Astrocyte (in vitro differentiated cells and primary cell): ENCODE measurements around the gene ASCL2. TPM values are rescaled to one million over a fixed set of nuclear protein-coding genes. Genes with fewer than 3 reads are reported as not detected.

Experiments
- DNase-seq: peaks from one replicate; pipeline ENCODE4 v3.0.0-alpha.2; 2010; ENCODE audit warnings: low read depth
- FAIRE-seq: peaks from 2 replicates; lab custom pipeline; 2011; peaks lifted over from hg19 to GRCh38; lab: Jason Lieb, UNC
- H2AFZ ChIP-seq: 2 replicates; pipeline ENCODE4 v1.6.0; 2012; ENCODE audit warnings: low read depth, low read length, inconsistent platforms
- H3K27ac ChIP-seq: 2 replicates; pipeline ENCODE4 v1.5.1; 2011; ENCODE audit warnings: low read depth, low read length, inconsistent platforms
- H3K27me3 ChIP-seq: 2 replicates; pipeline ENCODE4 v1.6.0; 2011; ENCODE audit warnings: low read length, inconsistent platforms; ENCODE audit not compliant: insufficient read depth
- H3K36me3 ChIP-seq: 2 replicates; pipeline ENCODE4 v1.5.1; 2011; ENCODE audit warnings: low read length, inconsistent platforms; ENCODE audit not compliant: insufficient read depth
- H3K4me1 ChIP-seq: 2 replicates; pipeline ENCODE4 v1.5.1; 2011; ENCODE audit warnings: low read length, inconsistent platforms; ENCODE audit not compliant: insufficient read depth
- H3K4me2 ChIP-seq: 2 replicates; pipeline ENCODE4 v1.6.0; 2012; ENCODE audit warnings: low read length, inconsistent platforms
- H3K4me3 ChIP-seq: 2 replicates; pipeline ENCODE4 v1.5.1; 2011; ENCODE audit warnings: low read depth, mild to moderate bottlenecking, low read length, inconsistent platforms; ENCODE audit not compliant: insufficient read depth
- H3K79me2 ChIP-seq: 2 replicates; pipeline ENCODE4 v1.6.0; 2012; ENCODE audit warnings: mild to moderate bottlenecking, low read length, inconsistent platforms; ENCODE audit not compliant: insufficient read depth
- H3K9ac ChIP-seq: 2 replicates; pipeline ENCODE4 v1.6.0; 2012; ENCODE audit warnings: mild to moderate bottlenecking, low read length, inconsistent platforms
- H3K9me3 ChIP-seq: 2 replicates; pipeline ENCODE4 v1.5.1; 2012; ENCODE audit warnings: low read depth, mild to moderate bottlenecking, low read length, inconsistent platforms; ENCODE audit not compliant: insufficient read depth
- H4K20me1 ChIP-seq: 2 replicates; pipeline ENCODE4 v1.6.0; 2012; ENCODE audit warnings: low read length, inconsistent platforms; ENCODE audit not compliant: insufficient read depth
- H3K27ac Mint-ChIP-seq: one replicate; pipeline ENCODE4 v1.8.0; 2021; ENCODE audit warnings: mild to moderate bottlenecking, mixed read lengths; ENCODE audit not compliant: unreplicated experiment
- H3K27me3 Mint-ChIP-seq: one replicate; pipeline ENCODE4 v1.8.0; 2021; ENCODE audit warnings: low read depth, mixed read lengths; ENCODE audit not compliant: unreplicated experiment
- H3K36me3 Mint-ChIP-seq: one replicate; pipeline ENCODE4 v1.8.0; 2021; ENCODE audit warnings: low read depth, mixed read lengths; ENCODE audit not compliant: unreplicated experiment
- H3K4me1 Mint-ChIP-seq: one replicate; pipeline ENCODE4 v1.8.0; 2021; ENCODE audit warnings: low read depth, mixed read lengths; ENCODE audit not compliant: unreplicated experiment
- H3K4me3 Mint-ChIP-seq: one replicate; pipeline ENCODE4 v1.8.0; 2021; ENCODE audit warnings: mild to moderate bottlenecking, moderate library complexity, mixed read lengths; ENCODE audit not compliant: unreplicated experiment
- H3K9me3 Mint-ChIP-seq: one replicate; pipeline ENCODE4 v1.8.0; 2021; ENCODE audit warnings: mild to moderate bottlenecking, mixed read lengths; ENCODE audit not compliant: unreplicated experiment
- CTCF ChIP-seq: IDR thresholded peaks from 2 replicates; pipeline ENCODE4 v1.5.1; 2011; ENCODE audit warnings: low read depth, mild to moderate bottlenecking, inconsistent platforms, low read length, moderate library complexity; ENCODE audit not compliant: insufficient read depth
- EZH2 ChIP-seq: IDR thresholded peaks from 2 replicates; pipeline ENCODE4 v1.6.1; 2012; ENCODE audit warnings: mild to moderate bottlenecking, low read length, inconsistent platforms; ENCODE audit not compliant: insufficient read depth
- total RNA-seq: library from RNA; stranded (reverse); gene quantifications from 2 replicates; pipeline ENCODE4 v1.2.1, GENCODE V29; 2021

Gene ASCL2
- total RNA-seq, 1 donor from 2014 or later, result not detected

GRCh38 chr11:2258501-2259465 is 11.6 kb downstream of the ASCL2 start:
- H3K4me1 Mint-ChIP-seq, result no peaks in the 10 kb centered on the region
- Histone ChIP-seq H3K27me3 (no peaks in the 10 kb centered on the region), H3K4me3 (no peak overlapping the region), H3K36me3 (no peaks in the 10 kb centered on the region), H3K79me2 (no peaks in the 10 kb centered on the region), H3K9ac (no peak overlapping the region), H4K20me1 (no peaks in the 10 kb centered on the region), H3K27ac (no peak overlapping the region), H2AFZ (no peak overlapping the region), H3K9me3 (no peaks in the 10 kb centered on the region), H3K4me2 (no peak overlapping the region), H3K4me1 (no peaks in the 10 kb centered on the region)
- no peak overlapping the region for H3K4me3 Mint-ChIP-seq
- no peaks in the 10 kb centered on the region for H3K9me3 Mint-ChIP-seq
- H3K36me3 Mint-ChIP-seq, result no peaks in the 10 kb centered on the region
- no peak overlapping the region for H3K27ac Mint-ChIP-seq
- no peak for TF ChIP-seq EZH2
- TF ChIP-seq CTCF, result no peak
- DNase-seq, result no peak
- no peak for FAIRE-seq
- peaks cover 39% of the 10 kb centered on the region for H3K27me3 Mint-ChIP-seq

GRCh38 chr11:2256951-2257700 is 13.3 kb downstream of the ASCL2 start:
- FAIRE-seq (no peak), DNase-seq (no peak)
- Histone ChIP-seq H3K9ac (no peak overlapping the region), H3K36me3 (no peaks in the 10 kb centered on the region), H3K4me2 (no peak overlapping the region), H3K4me3 (no peak overlapping the region), H3K4me1 (no peaks in the 10 kb centered on the region), H3K27ac (no peak overlapping the region), H3K79me2 (no peaks in the 10 kb centered on the region), H4K20me1 (no peaks in the 10 kb centered on the region), H2AFZ (no peak overlapping the region), H3K9me3 (no peaks in the 10 kb centered on the region), H3K27me3 (peaks cover 2% of the 10 kb centered on the region)
- Mint-ChIP-seq H3K4me3 (no peak overlapping the region), H3K27me3 (peaks cover 36% of the 10 kb centered on the region), H3K27ac (no peak overlapping the region), H3K36me3 (no peaks in the 10 kb centered on the region), H3K9me3 (no peaks in the 10 kb centered on the region), H3K4me1 (no peaks in the 10 kb centered on the region)
- TF ChIP-seq CTCF (no peak), EZH2 (no peak)
